ENCODE measurements around the gene ZNF175.

Gene ZNF175

GRCh38 chr19:51564791-51565190 lies 6.3 kb upstream of the ZNF175 start:
- DNase-seq (ENCODE audit: low spot score): no peak
- H3K27me3 Mint-ChIP-seq (ENCODE audit: low read depth): peaks cover 47% of the 10 kb centered on the region
- peaks cover 13% of the 10 kb centered on the region for H3K4me1 Mint-ChIP-seq (ENCODE audit: low read depth)
- peaks cover 2% of the 10 kb centered on the region for H3K36me3 Mint-ChIP-seq (ENCODE audit: low read depth)
- H3K9me3 Mint-ChIP-seq: no peaks in the 10 kb centered on the region
- no peak overlapping the region for H3K27ac Mint-ChIP-seq
- no peak overlapping the region for H3K4me3 Mint-ChIP-seq

DNA sequence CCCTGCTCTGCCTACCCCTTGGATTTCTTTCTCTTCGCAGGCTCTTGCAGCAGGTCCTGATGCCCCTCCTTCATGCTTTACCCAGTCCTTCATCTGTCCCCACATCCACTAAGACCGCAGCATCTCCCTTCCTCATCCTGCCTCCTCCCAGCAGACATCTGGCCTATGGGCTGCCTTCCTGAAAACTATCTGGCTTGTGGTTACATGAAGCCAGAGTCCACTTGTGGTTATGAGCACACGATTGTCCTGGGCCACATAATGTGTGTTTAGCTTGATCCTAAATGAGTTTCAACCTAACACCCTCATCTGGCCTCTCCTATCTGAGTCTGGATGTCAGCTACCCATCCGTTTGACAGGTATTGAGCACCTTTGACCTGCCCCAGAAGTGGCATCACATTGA lies 5.5 kb upstream of the ZNF175 start:
- no peak overlapping the region for H3K4me3 Mint-ChIP-seq
- H3K36me3 Mint-ChIP-seq (ENCODE audit: low read depth): peaks cover 2% of the 10 kb centered on the region
- H3K4me1 Mint-ChIP-seq (ENCODE audit: low read depth): peaks cover 15% of the 10 kb centered on the region
- no peaks in the 10 kb centered on the region for H3K9me3 Mint-ChIP-seq
- H3K27me3 Mint-ChIP-seq (ENCODE audit: low read depth): peaks cover 44% of the 10 kb centered on the region
- no peak overlapping the region for H3K27ac Mint-ChIP-seq
- DNase-seq (ENCODE audit: low spot score): no peak

DNA sequence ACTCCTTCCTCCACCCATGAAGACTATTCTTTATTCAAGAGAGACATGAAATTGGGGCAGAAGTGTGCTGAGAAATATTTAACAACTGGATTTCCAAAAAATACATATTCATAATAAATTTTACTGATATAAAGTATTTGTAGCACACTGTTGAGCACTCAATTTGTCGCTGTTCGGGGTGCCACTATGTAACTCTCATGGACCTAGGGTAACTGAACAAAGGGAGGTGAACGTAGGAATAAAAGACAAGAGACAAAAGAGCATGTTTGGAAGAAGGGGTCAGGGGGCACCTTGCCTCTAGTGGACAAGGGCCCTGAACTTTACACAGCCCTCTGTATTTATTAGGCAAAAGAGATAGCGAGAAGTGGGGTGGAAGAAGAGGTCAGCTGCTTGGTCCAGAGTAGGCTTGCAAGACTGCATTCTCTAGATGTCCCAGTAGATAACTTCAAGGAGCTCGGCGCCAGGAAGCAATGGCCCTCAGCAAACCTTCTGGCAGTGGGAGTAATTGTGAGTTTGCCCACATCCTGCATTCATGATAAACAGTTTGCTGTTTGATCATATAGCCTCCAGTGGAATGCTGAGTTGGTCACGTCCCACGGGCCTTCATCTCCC lies 4.5 kb upstream of the ZNF175 start:
- no peak for DNase-seq (ENCODE audit: low spot score)
- H3K27ac Mint-ChIP-seq: no peak overlapping the region
- H3K4me3 Mint-ChIP-seq: no peak overlapping the region
- peaks cover 4% of the 10 kb centered on the region for H3K36me3 Mint-ChIP-seq (ENCODE audit: low read depth)
- peaks cover 23% of the 10 kb centered on the region for H3K4me1 Mint-ChIP-seq (ENCODE audit: low read depth)
- no peaks in the 10 kb centered on the region for H3K9me3 Mint-ChIP-seq
- peaks cover 37% of the 10 kb centered on the region for H3K27me3 Mint-ChIP-seq (ENCODE audit: low read depth)

DNA sequence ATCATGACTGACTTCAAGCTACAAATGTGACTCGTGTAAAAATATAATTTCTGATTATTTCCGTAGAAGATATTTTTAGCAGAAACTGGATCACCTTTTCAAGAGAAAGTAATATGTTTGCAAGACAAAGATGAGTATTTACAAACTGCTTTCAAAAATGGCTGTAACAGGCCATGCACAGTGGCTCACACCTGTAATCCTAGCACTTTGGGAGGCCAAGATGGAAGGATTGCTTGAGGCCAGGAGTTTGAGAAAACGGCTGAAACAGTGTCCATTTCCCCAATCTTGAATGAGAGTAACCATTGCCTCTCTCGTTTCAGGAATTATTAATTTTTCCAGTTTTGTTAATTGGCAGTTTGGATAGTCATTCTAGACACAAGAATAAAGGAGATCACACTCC lies 3.5 kb upstream of the ZNF175 start:
- no peak for DNase-seq (ENCODE audit: low spot score)
- Mint-ChIP-seq H3K4me1 (ENCODE audit: low read depth) (peaks cover 31% of the 10 kb centered on the region), H3K27ac (no peak overlapping the region), H3K9me3 (no peaks in the 10 kb centered on the region), H3K36me3 (ENCODE audit: low read depth) (peaks cover 6% of the 10 kb centered on the region), H3K4me3 (no peak overlapping the region), H3K27me3 (ENCODE audit: low read depth) (peaks cover 32% of the 10 kb centered on the region)

DNA sequence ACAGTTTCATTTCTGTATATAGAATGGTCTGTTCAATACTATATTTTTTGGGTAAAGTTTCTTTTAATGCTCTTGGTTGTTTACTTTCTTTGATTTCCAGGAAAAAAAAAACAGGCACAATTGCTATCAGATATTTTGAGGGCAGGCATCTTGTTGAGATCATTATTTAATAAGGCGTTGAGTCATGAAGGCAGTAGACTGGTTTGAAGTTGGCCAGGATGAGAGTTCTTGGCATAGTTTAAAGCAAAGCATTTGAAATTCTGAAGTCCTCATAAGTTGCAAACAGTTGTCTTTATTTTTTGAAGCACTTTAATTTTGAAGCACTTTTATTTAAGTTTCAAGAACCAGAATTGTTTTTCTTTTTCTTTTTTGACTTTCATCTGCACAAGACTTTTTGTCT lies 2.6 kb upstream of the ZNF175 start:
- no peak overlapping the region for H3K27ac Mint-ChIP-seq
- peaks cover 32% of the 10 kb centered on the region for H3K27me3 Mint-ChIP-seq (ENCODE audit: low read depth)
- DNase-seq (ENCODE audit: low spot score): no peak
- no peak overlapping the region for H3K4me3 Mint-ChIP-seq
- peaks cover 9% of the 10 kb centered on the region for H3K36me3 Mint-ChIP-seq (ENCODE audit: low read depth)
- H3K4me1 Mint-ChIP-seq (ENCODE audit: low read depth): peaks cover 33% of the 10 kb centered on the region
- no peaks in the 10 kb centered on the region for H3K9me3 Mint-ChIP-seq

DNA sequence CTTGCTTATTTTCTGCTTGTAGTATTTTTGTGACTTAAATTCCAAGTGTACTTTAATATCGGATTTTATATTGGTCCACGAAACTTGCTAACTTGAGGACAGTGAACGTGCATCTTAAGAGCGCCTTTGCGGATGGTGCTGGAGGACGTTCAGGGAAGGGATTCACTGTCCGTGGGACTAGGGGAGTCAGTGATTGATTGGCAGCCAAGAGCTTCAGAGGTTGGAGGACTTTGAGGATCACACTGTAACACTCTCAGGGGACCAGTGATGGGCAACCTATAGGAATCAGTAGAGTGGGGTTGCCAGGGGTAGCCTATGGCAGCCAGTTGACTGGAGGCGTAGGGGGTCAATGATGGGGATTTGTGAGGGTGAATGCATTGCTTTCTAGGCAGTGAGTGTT lies 516 bp downstream of the ZNF175 start:
- no peaks in the 10 kb centered on the region for H3K9me3 Mint-ChIP-seq
- peaks cover 26% of the 10 kb centered on the region for H3K4me1 Mint-ChIP-seq (ENCODE audit: low read depth)
- H3K4me3 Mint-ChIP-seq: peak overlapping the region; percentile 98
- peaks cover 23% of the 10 kb centered on the region for H3K36me3 Mint-ChIP-seq (ENCODE audit: low read depth)
- H3K27me3 Mint-ChIP-seq (ENCODE audit: low read depth): peaks cover 14% of the 10 kb centered on the region
- peak overlapping the region; percentile 44 for H3K27ac Mint-ChIP-seq
- no peak for DNase-seq (ENCODE audit: low spot score)

DNA sequence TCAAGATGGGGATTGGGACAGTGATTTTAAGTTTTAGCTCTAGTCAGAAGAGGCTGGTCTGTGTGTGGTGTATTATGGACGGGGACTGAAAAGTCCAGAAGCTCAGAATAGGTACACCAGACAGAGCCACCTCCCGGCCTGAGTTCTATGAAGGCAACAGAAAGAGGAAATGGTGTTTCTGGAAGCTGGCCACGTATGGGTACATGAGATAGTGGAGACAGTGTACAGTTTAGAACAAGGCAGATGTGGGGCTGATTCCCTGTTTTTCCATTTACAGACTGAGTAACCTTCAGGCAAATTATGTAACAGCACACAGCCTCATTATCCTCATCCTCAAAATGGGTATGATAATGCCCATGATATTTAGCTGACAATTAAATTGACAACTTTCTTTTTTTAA lies 1.3 kb downstream of the ZNF175 start:
- no peak overlapping the region for H3K27ac Mint-ChIP-seq
- H3K9me3 Mint-ChIP-seq: no peaks in the 10 kb centered on the region
- DNase-seq (ENCODE audit: low spot score): no peak
- H3K27me3 Mint-ChIP-seq (ENCODE audit: low read depth): peaks cover 14% of the 10 kb centered on the region
- H3K4me3 Mint-ChIP-seq: peak overlapping the region; percentile 98
- H3K4me1 Mint-ChIP-seq (ENCODE audit: low read depth): peaks cover 25% of the 10 kb centered on the region
- H3K36me3 Mint-ChIP-seq (ENCODE audit: low read depth): peaks cover 30% of the 10 kb centered on the region

- Mint-ChIP-seq H3K4me3 (no peak overlapping the region), H3K27ac (no peak overlapping the region), H3K27me3 (ENCODE audit: low read depth) (peaks cover 14% of the 10 kb centered on the region), H3K36me3 (ENCODE audit: low read depth) (peaks cover 30% of the 10 kb centered on the region), H3K4me1 (ENCODE audit: low read depth) (peaks cover 25% of the 10 kb centered on the region), H3K9me3 (no peaks in the 10 kb centered on the region)
- no peak for DNase-seq (ENCODE audit: low spot score)
Measured at GRCh38 chr19:51572908-51573307, 1.8 kb downstream of the ZNF175 start.

DNA sequence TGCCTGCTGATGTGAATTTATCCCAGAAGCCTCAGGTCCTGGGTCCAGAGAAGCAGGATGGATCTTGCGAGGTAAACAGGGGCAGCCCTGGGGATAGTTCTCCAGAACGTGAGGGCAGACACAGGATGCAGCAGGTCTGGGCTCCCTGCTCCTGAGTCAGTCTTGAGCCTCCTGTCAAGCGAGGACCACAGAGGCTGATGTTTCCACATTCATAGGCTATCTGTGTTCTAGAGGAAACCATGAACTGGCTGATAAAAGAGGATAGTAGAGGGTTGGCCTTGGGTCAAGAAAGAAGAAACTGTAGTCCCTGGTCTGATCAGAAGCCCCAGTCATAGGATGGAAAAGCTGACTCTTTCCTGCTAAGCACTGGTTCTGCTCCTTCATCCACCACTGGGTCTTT lies 2.2 kb downstream of the ZNF175 start:
- H3K36me3 Mint-ChIP-seq (ENCODE audit: low read depth): peaks cover 31% of the 10 kb centered on the region
- H3K27ac Mint-ChIP-seq: no peak overlapping the region
- H3K27me3 Mint-ChIP-seq (ENCODE audit: low read depth): peaks cover 10% of the 10 kb centered on the region
- peaks cover 25% of the 10 kb centered on the region for H3K4me1 Mint-ChIP-seq (ENCODE audit: low read depth)
- no peak overlapping the region for H3K4me3 Mint-ChIP-seq
- DNase-seq (ENCODE audit: low spot score): no peak
- no peaks in the 10 kb centered on the region for H3K9me3 Mint-ChIP-seq

DNA sequence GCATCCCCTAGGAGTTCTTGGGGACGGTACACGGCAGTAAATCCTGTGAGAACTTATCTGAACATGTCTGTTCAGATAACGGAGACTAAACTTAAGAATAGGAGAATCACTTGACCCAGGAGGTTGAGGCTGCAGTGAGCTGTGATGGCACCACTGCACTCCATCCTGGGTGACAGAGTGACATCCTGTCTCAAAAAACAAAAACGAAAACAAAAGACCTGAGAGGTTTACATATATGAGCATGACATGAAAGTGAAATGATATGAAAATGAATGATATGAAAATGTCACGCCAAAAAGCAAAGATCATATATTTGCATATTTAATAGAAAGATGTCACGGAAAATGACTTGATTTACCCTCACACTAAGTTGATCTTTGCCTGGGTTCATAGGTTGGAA lies 5.8 kb downstream of the ZNF175 start:
- no peak overlapping the region for H3K4me3 Mint-ChIP-seq
- H3K27ac Mint-ChIP-seq: no peak overlapping the region
- H3K9me3 Mint-ChIP-seq: no peaks in the 10 kb centered on the region
- peaks cover 12% of the 10 kb centered on the region for H3K4me1 Mint-ChIP-seq (ENCODE audit: low read depth)
- H3K36me3 Mint-ChIP-seq (ENCODE audit: low read depth): peaks cover 51% of the 10 kb centered on the region
- H3K27me3 Mint-ChIP-seq (ENCODE audit: low read depth): no peaks in the 10 kb centered on the region
- no peak for DNase-seq (ENCODE audit: low spot score)

GRCh38 chr19:51586103-51586728 lies 15.1 kb downstream of the ZNF175 start:
- H3K4me1 Mint-ChIP-seq (ENCODE audit: low read depth): no peaks in the 10 kb centered on the region
- H3K4me3 Mint-ChIP-seq: no peak overlapping the region
- H3K27me3 Mint-ChIP-seq (ENCODE audit: low read depth): no peaks in the 10 kb centered on the region
- peaks cover 60% of the 10 kb centered on the region for H3K9me3 Mint-ChIP-seq
- no peak for DNase-seq (ENCODE audit: low spot score)
- H3K36me3 Mint-ChIP-seq (ENCODE audit: low read depth): peaks cover 75% of the 10 kb centered on the region
- H3K27ac Mint-ChIP-seq: no peak overlapping the region

- H3K27ac Mint-ChIP-seq: no peak overlapping the region
- no peaks in the 10 kb centered on the region for H3K27me3 Mint-ChIP-seq (ENCODE audit: low read depth)
- peaks cover 60% of the 10 kb centered on the region for H3K9me3 Mint-ChIP-seq
- DNase-seq (ENCODE audit: low spot score): no peak
- no peaks in the 10 kb centered on the region for H3K4me1 Mint-ChIP-seq (ENCODE audit: low read depth)
- H3K4me3 Mint-ChIP-seq: no peak overlapping the region
- H3K36me3 Mint-ChIP-seq (ENCODE audit: low read depth): peaks cover 69% of the 10 kb centered on the region
Measured at GRCh38 chr19:51586799-51587198, 15.7 kb downstream of the ZNF175 start.

DNA sequence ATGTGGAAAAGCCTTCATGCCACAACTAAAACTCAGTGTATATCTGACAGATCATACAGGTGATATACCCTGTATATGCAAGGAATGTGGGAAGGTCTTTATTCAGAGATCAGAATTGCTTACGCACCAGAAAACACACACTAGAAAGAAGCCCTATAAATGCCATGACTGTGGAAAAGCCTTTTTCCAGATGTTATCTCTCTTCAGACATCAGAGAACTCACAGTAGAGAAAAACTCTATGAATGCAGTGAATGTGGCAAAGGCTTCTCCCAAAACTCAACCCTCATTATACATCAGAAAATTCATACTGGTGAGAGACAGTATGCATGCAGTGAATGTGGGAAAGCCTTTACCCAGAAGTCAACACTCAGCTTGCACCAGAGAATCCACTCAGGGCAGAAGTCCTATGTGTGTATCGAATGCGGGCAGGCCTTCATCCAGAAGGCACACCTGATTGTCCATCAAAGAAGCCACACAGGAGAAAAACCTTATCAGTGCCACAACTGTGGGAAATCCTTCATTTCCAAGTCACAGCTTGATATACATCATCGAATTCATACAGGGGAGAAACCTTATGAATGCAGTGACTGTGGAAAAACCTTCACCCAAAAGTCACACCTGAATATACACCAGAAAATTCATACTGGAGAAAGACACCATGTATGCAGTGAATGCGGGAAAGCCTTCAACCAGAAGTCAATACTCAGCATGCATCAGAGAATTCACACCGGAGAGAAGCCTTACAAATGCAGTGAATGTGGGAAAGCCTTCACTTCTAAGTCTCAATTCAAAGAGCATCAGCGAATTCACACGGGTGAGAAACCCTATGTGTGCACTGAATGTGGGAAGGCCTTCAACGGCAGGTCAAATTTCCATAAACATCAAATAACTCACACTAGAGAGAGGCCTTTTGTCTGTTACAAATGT lies 16.4 kb downstream of the ZNF175 start:
- Mint-ChIP-seq H3K4me3 (no peak overlapping the region), H3K27ac (no peak overlapping the region), H3K9me3 (peaks cover 60% of the 10 kb centered on the region), H3K36me3 (ENCODE audit: low read depth) (peaks cover 64% of the 10 kb centered on the region), H3K4me1 (ENCODE audit: low read depth) (peaks cover 2% of the 10 kb centered on the region), H3K27me3 (ENCODE audit: low read depth) (no peaks in the 10 kb centered on the region)
- no peak for DNase-seq (ENCODE audit: low spot score)

DNA sequence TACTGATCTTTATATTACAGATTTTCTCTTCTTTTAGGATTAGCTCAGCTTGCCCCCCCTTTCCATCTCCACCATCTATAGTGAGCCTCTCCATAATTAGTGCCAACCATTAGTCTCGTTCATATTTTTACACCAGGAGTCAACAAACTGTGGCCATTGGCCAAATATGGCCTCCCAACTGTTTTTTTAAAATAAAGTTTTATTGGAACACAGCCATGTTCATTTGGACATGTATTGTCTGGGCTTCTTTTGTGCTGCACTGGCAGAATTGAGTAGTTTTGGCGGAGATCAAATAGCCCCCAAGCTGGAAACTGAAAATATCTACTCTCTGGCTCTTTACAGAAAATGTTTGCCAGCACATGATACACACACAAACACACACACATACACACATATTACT lies 18.4 kb downstream of the ZNF175 start:
- peaks cover 9% of the 10 kb centered on the region for H3K4me1 Mint-ChIP-seq (ENCODE audit: low read depth)
- no peak overlapping the region for H3K4me3 Mint-ChIP-seq
- peaks cover 47% of the 10 kb centered on the region for H3K9me3 Mint-ChIP-seq
- H3K27ac Mint-ChIP-seq: no peak overlapping the region
- peaks cover 46% of the 10 kb centered on the region for H3K36me3 Mint-ChIP-seq (ENCODE audit: low read depth)
- no peak for DNase-seq (ENCODE audit: low spot score)
- no peaks in the 10 kb centered on the region for H3K27me3 Mint-ChIP-seq (ENCODE audit: low read depth)

Data from T-helper 2 cell treated with Interferon-gamma antibody and Interleukin-4, amounts not matched to agents 5 μg/mL and 100 μg/mL, for 36 hours (primary cell).